GM12865 (cell line): Measurements from ENCODE around the gene SYNGR3.

Experiments used
- DNase-seq: peaks from one replicate; pipeline ENCODE4 v3.0.0; 2010; ENCODE audit warnings: low read depth
- H3K4me3 ChIP-seq: 2 replicates; pipeline ENCODE4 v1.5.1; 2011; ENCODE audit warnings: mild to moderate bottlenecking, low read depth, low read length, control low read depth
- CTCF ChIP-seq: IDR thresholded peaks from 2 replicates; pipeline ENCODE4 v1.5.1; 2011; ENCODE audit warnings: low read length, control low read depth, low read depth, inconsistent platforms; ENCODE audit not compliant: insufficient read depth; ENCODE audit errors: missing control alignments

The SYNGR3 gene

GRCh38 chr16:2028146-2028545, 38.4 kb downstream of the SYNGR3 start:
- DNase-seq: no peak
- TF ChIP-seq CTCF: no peak
- H3K4me3 ChIP-seq: no peak overlapping the region

GRCh38 chr16:2028620-2029220, 39.0 kb downstream of the SYNGR3 start:
- no peak for DNase-seq
- no peak overlapping the region for H3K4me3 ChIP-seq
- no peak for TF ChIP-seq CTCF

- no peak for TF ChIP-seq CTCF
- H3K4me3 ChIP-seq: no peak overlapping the region
- DNase-seq: no peak
Measured at GRCh38 chr16:2029350-2029749, 39.6 kb downstream of the SYNGR3 start.

- no peak for TF ChIP-seq CTCF
- H3K4me3 ChIP-seq: no peak overlapping the region
- DNase-seq: no peak
Measured at GRCh38 chr16:2030036-2030435, 40.3 kb downstream of the SYNGR3 start.

GRCh38 chr16:2031081-2031577, 41.4 kb downstream of the SYNGR3 start:
- DNase-seq: no peak

GRCh38 chr16:2032285-2033056, 42.7 kb downstream of the SYNGR3 start:
- no peak for TF ChIP-seq CTCF
- no peak for DNase-seq
- H3K4me3 ChIP-seq: no peak overlapping the region

More at GRCh38 chr16:2031081-2031577, 41.4 kb downstream of the SYNGR3 start:
- no peak overlapping the region for H3K4me3 ChIP-seq
- TF ChIP-seq CTCF: no peak
